Osteoblast (primary cell): ENCODE measurements around the gene PLCB2. TPM values are rescaled to one million over a fixed set of nuclear protein-coding genes. Genes with fewer than 3 reads are reported as not detected.
A peak's percentile ranks its signal among the peaks of the same experiment; 100 is the strongest.

Experiments used
- DNase-seq: peaks from one replicate; pipeline ENCODE4 v3.0.0; 2011; ENCODE audit warnings: low spot score, mixed read lengths; ENCODE audit not compliant: insufficient read length; ENCODE audit errors: missing footprints
- H2AFZ ChIP-seq: 2 replicates; pipeline ENCODE4 v1.6.0; 2011; ENCODE audit warnings: mild to moderate bottlenecking, low read length
- H3K27ac ChIP-seq: 2 replicates; pipeline ENCODE4 v1.5.1; 2011; ENCODE audit warnings: mild to moderate bottlenecking, low read depth, low read length, moderate library complexity
- H3K27me3 ChIP-seq: 2 replicates; pipeline ENCODE4 v1.6.0; 2012; ENCODE audit warnings: mild to moderate bottlenecking, control low read depth, inconsistent platforms, low read length, moderate library complexity; ENCODE audit not compliant: insufficient read depth
- H3K36me3 ChIP-seq: 2 replicates; pipeline ENCODE4 v1.5.1; 2011; ENCODE audit warnings: mild to moderate bottlenecking, low read length, control low read depth, moderate library complexity; ENCODE audit not compliant: insufficient read depth
- H3K4me1 ChIP-seq: 2 replicates; pipeline ENCODE4 v1.5.1; 2011; ENCODE audit warnings: mild to moderate bottlenecking, low read length, control low read depth, moderate library complexity; ENCODE audit not compliant: insufficient read depth
- H3K4me2 ChIP-seq: 2 replicates; pipeline ENCODE4 v1.6.0; 2011; ENCODE audit warnings: mild to moderate bottlenecking, low read length; ENCODE audit not compliant: insufficient read depth
- H3K4me3 ChIP-seq: fragments of 200-600 bp; sonication (generic); 3 replicates; pipeline ENCODE4 v1.5.1; 2012; ENCODE audit warnings: mild to moderate bottlenecking, low read length, inconsistent platforms; ENCODE audit not compliant: insufficient read depth
- H3K79me2 ChIP-seq: 2 replicates; pipeline ENCODE4 v1.6.0; 2012; ENCODE audit warnings: mild to moderate bottlenecking, low read length, control low read depth, inconsistent platforms; ENCODE audit not compliant: insufficient read depth
- H3K9me3 ChIP-seq: 2 replicates; pipeline ENCODE4 v1.5.1; 2011; ENCODE audit warnings: low read depth, low read length, control low read depth
- H4K20me1 ChIP-seq: 2 replicates; pipeline ENCODE4 v1.6.0; 2012; ENCODE audit warnings: mild to moderate bottlenecking, low read length, control low read depth; ENCODE audit not compliant: insufficient read depth
- CTCF ChIP-seq: IDR thresholded peaks from 2 replicates; pipeline ENCODE4 v1.5.1; 2011; ENCODE audit warnings: mild to moderate bottlenecking, low read depth, low read length, moderate library complexity; ENCODE audit errors: extremely low read depth
- total RNA-seq: library from RNA; depleted of rRNA; stranded (reverse); fragments of >200 nt; gene quantifications from 2 replicates; pipeline ENCODE4 v1.2.3, GENCODE V29; 2012

The PLCB2 gene
- under 0.01 TPM in 2 replicates for total RNA-seq

GRCh38 chr15:40307421-40308211 lies at the start of gene PLCB2:
PLCB2 (minus strand) TSS chr15:40307935; CDS start chr15:40307672, 263 bp downstream.
- Histone ChIP-seq H3K27me3 (peaks cover 43% of the 10 kb centered on the region), H3K36me3 (no peaks in the 10 kb centered on the region), H3K27ac (no peak within 1 kb of the TSS), H3K4me1 (no peaks in the 10 kb centered on the region), H3K79me2 (no peaks in the 10 kb centered on the region), H2AFZ (no peak within 1 kb of the TSS), H3K4me2 (no peak within 1 kb of the TSS), H3K4me3 (no peak within 1 kb of the TSS), H3K9me3 (no peaks in the 10 kb centered on the region), H4K20me1 (no peaks in the 10 kb centered on the region)
- DNase-seq: no peak
- peak; percentile 26 for TF ChIP-seq CTCF

GRCh38 chr15:40357246-40357645 lies 49.5 kb upstream of the PLCB2 start:
- peak; percentile 75 for DNase-seq
- Histone ChIP-seq H3K36me3 (no peaks in the 10 kb centered on the region), H3K9me3 (no peaks in the 10 kb centered on the region), H2AFZ (no peak overlapping the region), H3K27ac (no peak overlapping the region), H3K79me2 (no peaks in the 10 kb centered on the region), H4K20me1 (no peaks in the 10 kb centered on the region), H3K4me1 (peaks cover 12% of the 10 kb centered on the region), H3K4me2 (peak overlapping the region; percentile 93), H3K4me3 (no peak overlapping the region), H3K27me3 (peaks cover 14% of the 10 kb centered on the region)
- TF ChIP-seq CTCF: no peak

GRCh38 chr15:40355976-40356585 lies 48.3 kb upstream of the PLCB2 start:
- no peaks in the 10 kb centered on the region for H3K79me2 ChIP-seq
- no peak overlapping the region for H2AFZ ChIP-seq
- H3K4me1 ChIP-seq: peaks cover 12% of the 10 kb centered on the region
- H3K27ac ChIP-seq: no peak overlapping the region
- H3K36me3 ChIP-seq: no peaks in the 10 kb centered on the region
- H4K20me1 ChIP-seq: no peaks in the 10 kb centered on the region
- no peak overlapping the region for H3K4me2 ChIP-seq
- no peaks in the 10 kb centered on the region for H3K9me3 ChIP-seq
- no peak for TF ChIP-seq CTCF
- peak; percentile 76 for DNase-seq
- H3K27me3 ChIP-seq: peaks cover 9% of the 10 kb centered on the region
- H3K4me3 ChIP-seq: no peak overlapping the region
